KMS-11 (cell line): ENCODE results near the gene SASH1.

Experiments used
- H2AFZ ChIP-seq: fragments of 200-600 bp; sonication (generic); 2 replicates; pipeline ENCODE4 v1.6.1; 2016; ENCODE audit warnings: antibody characterized with exemption, mixed run types, low read depth
- H3K27ac ChIP-seq: fragments of 200-600 bp; sonication (generic); 2 replicates; pipeline ENCODE4 v1.6.1; 2016; ENCODE audit warnings: mild to moderate bottlenecking, mixed run types
- H3K27me3 ChIP-seq: fragments of 200-600 bp; sonication (generic); 2 replicates; pipeline ENCODE4 v1.6.1; 2017; ENCODE audit warnings: mild to moderate bottlenecking, low read depth, mixed run types, moderate library complexity; ENCODE audit not compliant: insufficient read depth
- H3K36me3 ChIP-seq: fragments of 200-600 bp; sonication (generic); 2 replicates; pipeline ENCODE4 v1.6.1; 2017; ENCODE audit warnings: mild to moderate bottlenecking, mixed run types; ENCODE audit not compliant: insufficient read depth
- H3K4me1 ChIP-seq: fragments of 200-600 bp; sonication (generic); 2 replicates; pipeline ENCODE4 v1.6.1; 2016; ENCODE audit warnings: mild to moderate bottlenecking, low read depth, mixed run types; ENCODE audit not compliant: poor library complexity, severe bottlenecking
- H3K4me2 ChIP-seq: fragments of 200-600 bp; sonication (generic); 2 replicates; pipeline ENCODE4 v1.7.0; 2016; ENCODE audit warnings: mild to moderate bottlenecking, mixed run types
- H3K4me3 ChIP-seq: fragments of 200-600 bp; sonication (generic); IDR thresholded peaks from 2 replicates; pipeline ENCODE4 v1.6.1; 2017; ENCODE audit warnings: low read depth, low read length, mixed read lengths; ENCODE audit not compliant: insufficient read depth
- H3K79me2 ChIP-seq: fragments of 200-600 bp; sonication (generic); 2 replicates; pipeline ENCODE4 v1.6.1; 2016; ENCODE audit warnings: low read depth, mixed run types; ENCODE audit not compliant: insufficient read depth
- H3K9ac ChIP-seq: fragments of 200-600 bp; sonication (generic); 2 replicates; pipeline ENCODE4 v1.6.1; 2016; ENCODE audit warnings: mild to moderate bottlenecking, mixed run types
- H4K20me1 ChIP-seq: fragments of 200-600 bp; sonication (generic); 2 replicates; pipeline ENCODE4 v1.6.1; 2016; ENCODE audit warnings: mild to moderate bottlenecking, mixed run types; ENCODE audit not compliant: insufficient read depth
- CTCF ChIP-seq: fragments of 200-600 bp; sonication (generic); conservative IDR thresholded peaks from 2 replicates; pipeline ENCODE4 v1.6.1; 2017; ENCODE audit warnings: low read depth, mild to moderate bottlenecking, antibody characterized with exemption, low read length, moderate library complexity, mixed read lengths

The SASH1 gene

GRCh38 chr6:148507774-148508173, 165.1 kb downstream of the SASH1 start:
- Histone ChIP-seq H3K79me2 (no peaks in the 10 kb centered on the region), H3K27ac (no peak overlapping the region), H3K9ac (no peak overlapping the region), H3K4me1 (peaks cover 15% of the 10 kb centered on the region), H3K4me3 (no peak overlapping the region), H4K20me1 (no peaks in the 10 kb centered on the region), H3K4me2 (no peak overlapping the region), H3K27me3 (no peaks in the 10 kb centered on the region), H3K36me3 (no peaks in the 10 kb centered on the region), H2AFZ (no peak overlapping the region)
- no peak for TF ChIP-seq CTCF

GRCh38 chr6:148508401-148509041, 165.9 kb downstream of the SASH1 start:
- Histone ChIP-seq H3K4me2 (no peak overlapping the region), H3K4me1 (peaks cover 15% of the 10 kb centered on the region), H3K27me3 (no peaks in the 10 kb centered on the region), H2AFZ (no peak overlapping the region), H4K20me1 (no peaks in the 10 kb centered on the region), H3K27ac (no peak overlapping the region), H3K4me3 (no peak overlapping the region), H3K79me2 (no peaks in the 10 kb centered on the region), H3K9ac (no peak overlapping the region), H3K36me3 (no peaks in the 10 kb centered on the region)
- no peak for TF ChIP-seq CTCF

GRCh38 chr6:148509119-148509799, 166.6 kb downstream of the SASH1 start:
- Histone ChIP-seq H4K20me1 (no peaks in the 10 kb centered on the region), H3K79me2 (no peaks in the 10 kb centered on the region), H3K4me1 (peaks cover 15% of the 10 kb centered on the region), H2AFZ (no peak overlapping the region), H3K27me3 (no peaks in the 10 kb centered on the region), H3K36me3 (no peaks in the 10 kb centered on the region), H3K27ac (no peak overlapping the region), H3K9ac (no peak overlapping the region), H3K4me3 (no peak overlapping the region), H3K4me2 (no peak overlapping the region; the same call in 1 of the 2 replicates)
- no peak for TF ChIP-seq CTCF

- Histone ChIP-seq H3K4me1 (peaks cover 15% of the 10 kb centered on the region), H3K9ac (no peak overlapping the region), H3K27ac (no peak overlapping the region), H3K4me2 (peak overlapping the region; percentile 27; the same call in 1 of the 2 replicates), H2AFZ (no peak overlapping the region), H3K27me3 (no peaks in the 10 kb centered on the region), H4K20me1 (no peaks in the 10 kb centered on the region), H3K79me2 (no peaks in the 10 kb centered on the region), H3K4me3 (no peak overlapping the region), H3K36me3 (no peaks in the 10 kb centered on the region)
- no peak for TF ChIP-seq CTCF
These were observed 167.4 kb downstream of the SASH1 start for GRCh38 chr6:148509800-148510581.
